GM12878 (cell line): ENCODE data around the gene NUDT3. TPM values are rescaled to one million over a fixed set of nuclear protein-coding genes. Genes with fewer than 3 reads are reported as not detected.
"Not testable (repeated sequence)": the region's sequence is repeated elsewhere in the genome, so short reads cannot be mapped to it uniquely, and the experiment has no call there.

Experiments
- ATAC-seq: fragments of 200-7000 bp; cut with Tn5 transposase; 3 replicates; pipeline ENCODE4 v1.9.1; 2020; ENCODE audit warnings: mild to moderate bottlenecking, moderate library complexity
- BruUV-seq: library from RNA; stranded (reverse); fragments of 400-500 nt; replicated peaks from 2 replicates; lab custom pipeline; 2021; lab: Mats Ljungman, UMichigan
- CTCF ChIA-PET: fragments of 300-600 bp; sonication (Branson Sonifier 250); formaldehyde crosslinking; extraction: SDS; loops from one replicate; lab custom pipeline; 2021; ENCODE audit warnings: inconsistent platforms; lab: Yijun Ruan, JAX
- POLR2A ChIA-PET: fragments of 350-600 bp; formaldehyde crosslinking; extraction: SDS; loops from one replicate; lab custom pipeline; 2021; ENCODE audit warnings: inconsistent platforms; lab: Charles Lee
- RAD21 ChIA-PET: fragments of 300-600 bp; sonication (Branson Sonifier 250); formaldehyde crosslinking; loops from one replicate; lab custom pipeline; 2023; ENCODE audit warnings: antibody characterized with exemption; ENCODE audit not compliant: unreplicated experiment; lab: Charles Lee
- SMC1A ChIA-PET: fragments of 300-600 bp; sonication (Branson Sonifier 250); formaldehyde crosslinking; loops from one replicate; lab custom pipeline; 2023; ENCODE audit not compliant: unreplicated experiment, uncharacterized antibody; lab: Charles Lee
- DNase-seq: peaks from one replicate; pipeline ENCODE4 v3.0.0-alpha.2; 2011; ENCODE audit warnings: low read depth, low spot score
- FAIRE-seq: peaks from 3 replicates; lab custom pipeline; 2011; peaks lifted over from hg19 to GRCh38; lab: Jason Lieb, UNC
- H2AFZ ChIP-seq: 2 replicates; pipeline ENCODE4 v1.6.0; 2011; ENCODE audit warnings: low read depth, low read length, control low read depth; ENCODE audit not compliant: control insufficient read depth
- H3K27ac ChIP-seq: 2 replicates; pipeline ENCODE4 v1.5.1; 2011; ENCODE audit warnings: control low read depth; ENCODE audit not compliant: control insufficient read depth, insufficient read depth
- H3K27me3 ChIP-seq, 2 experiments: replicated peaks in 1 of 2; 2 replicates each; pipeline versions ENCODE4 v1.6.0 to v1.6.1; 2011; ENCODE audit warnings: low read length in 1 of 2; ENCODE audit not compliant: control insufficient read depth in 2 of 2, insufficient read depth in 2 of 2
- H3K36me3 ChIP-seq, 2 experiments: 2 replicates each; pipeline ENCODE4 v1.5.1; 2011; ENCODE audit warnings: low read length in 1 of 2; ENCODE audit not compliant: control insufficient read depth in 2 of 2, insufficient read depth in 2 of 2
- H3K4me1 ChIP-seq: 2 replicates; pipeline ENCODE4 v1.6.1; 2011; ENCODE audit warnings: mild to moderate bottlenecking, low read length, moderate library complexity, mixed read lengths; ENCODE audit not compliant: control insufficient read depth, insufficient read depth
- H3K4me2 ChIP-seq: 2 replicates; pipeline ENCODE4 v1.6.0; 2011; ENCODE audit warnings: control low read depth; ENCODE audit not compliant: control insufficient read depth, insufficient read depth
- H3K4me3 ChIP-seq: fragments of 200-600 bp; sonication (generic); 2 replicates; pipeline ENCODE4 v1.5.1; 2016
- H3K79me2 ChIP-seq: 2 replicates; pipeline ENCODE4 v1.6.0; 2011; ENCODE audit warnings: low read length; ENCODE audit not compliant: control insufficient read depth, insufficient read depth
- H3K9ac ChIP-seq: 2 replicates; pipeline ENCODE4 v1.8.0; 2011; ENCODE audit warnings: low read length, control low read depth, mixed read lengths; ENCODE audit not compliant: control insufficient read depth, insufficient read depth
- H3K9me3 ChIP-seq: replicated peaks from 3 replicates; pipeline ENCODE4 v1.5.1; 2011; ENCODE audit warnings: mild to moderate bottlenecking, low read length; ENCODE audit not compliant: control insufficient read depth, insufficient read depth
- H4K20me1 ChIP-seq: 2 replicates; pipeline ENCODE4 v1.6.0; 2011; ENCODE audit not compliant: control insufficient read depth, insufficient read depth
- BCL11A ChIP-seq: IDR thresholded peaks from 2 replicates; pipeline ENCODE4 v1.6.1; 2011; ENCODE audit warnings: low read depth, low read length
- BMI1 ChIP-seq: fragments of 450-650 bp; IDR thresholded peaks from 2 replicates; pipeline ENCODE4 v1.6.1; 2016; ENCODE audit warnings: mild to moderate bottlenecking, moderate library complexity, borderline replicate concordance
- E2F4 ChIP-seq: IDR thresholded peaks from 2 replicates; pipeline ENCODE4 v1.6.1; 2012; ENCODE audit warnings: low read depth, low read length, improper control_type of control experiment
- EGR1 ChIP-seq, 2 experiments: IDR thresholded peaks; 1 replicate in 1 of 2; 2 replicates in 1 of 2; pipeline ENCODE4 v1.6.1; 2011 to 2012; ENCODE audit warnings: low read depth in 2 of 2, low read length in 2 of 2, borderline replicate concordance in 1 of 2, mild to moderate bottlenecking in 1 of 2, moderate library complexity in 1 of 2
- ESRRA ChIP-seq: IDR thresholded peaks from 2 replicates; pipeline ENCODE4 v1.6.1; 2012; ENCODE audit warnings: mild to moderate bottlenecking, low read length, improper control_type of control experiment
- FOS ChIP-seq: IDR thresholded peaks from 3 replicates; pipeline ENCODE4 v1.6.1; 2011; ENCODE audit warnings: borderline replicate concordance; ENCODE audit not compliant: insufficient read length; ENCODE audit errors: extremely low read depth
- GABPA ChIP-seq: IDR thresholded peaks from 2 replicates; pipeline ENCODE4 v1.6.1; 2014; ENCODE audit warnings: antibody characterized with exemption, low read depth, mild to moderate bottlenecking, inconsistent platforms
- KLF5 ChIP-seq: fragments of 450-650 bp; IDR thresholded peaks from 2 replicates; pipeline ENCODE4 v1.6.1; 2014; ENCODE audit warnings: mild to moderate bottlenecking; ENCODE audit not compliant: partially characterized antibody
- LARP7 ChIP-seq: fragments of 450-650 bp; IDR thresholded peaks from 2 replicates; pipeline ENCODE4 v1.6.1; 2017; ENCODE audit warnings: mild to moderate bottlenecking
- MAX ChIP-seq: IDR thresholded peaks from 2 replicates; pipeline ENCODE4 v1.6.1; 2012; ENCODE audit warnings: low read depth, low read length, improper control_type of control experiment
- PML ChIP-seq: IDR thresholded peaks from 2 replicates; pipeline ENCODE4 v1.6.1; 2012; ENCODE audit warnings: low read length, inconsistent platforms
- WGBS: methylation state at CpG from one replicate; pipeline ENCODE4 v1.1.6; 2016; ENCODE audit warnings: low lambda C conversion rate; ENCODE audit not compliant: insufficient replicate concordance, insufficient coverage; ENCODE audit errors: missing lambda C conversion rate; 5-methylcytosine and 5-hydroxymethylcytosine counted together
- in situ Hi-C: fragments of 300-500 bp; cut with MboI; formaldehyde crosslinking; loops from 9 replicates; pipeline ENCODE4 v1.14.3; 2018; ENCODE audit warnings: mixed read lengths
- intact Hi-C: fragments of 100-400 bp; cut with micrococcal nuclease; formaldehyde crosslinking; loops from one replicate; pipeline ENCODE4 v1.14.2; 2022; ENCODE audit not compliant: unreplicated experiment
- polyA plus RNA-seq, 11 experiments: library from polyadenylated mRNA; depleted of rRNA in 4 of 11; unstranded in 6 of 11; stranded (reverse) in 5 of 11; fragments of >200 nt; fragmentation: Nextera tagmentation in 4 of 11; fragmentation: Illumina TruSeq in 1 of 11; extraction: Ambion mirVana in 4 of 11; extraction: Trizol in 1 of 11; gene quantifications; 1 replicate in 1 of 11; 2 replicates in 10 of 11; pipeline versions ENCODE4 v1.2.1 to v1.2.3, GENCODE V29; 2011 to 2016; ENCODE audit warnings: inconsistent platforms in 2 of 11, missing spikeins in 2 of 11, low read depth in 1 of 11
- total RNA-seq, 4 experiments: library from RNA; depleted of rRNA in 3 of 4; stranded (reverse); fragments of >200 nt in 3 of 4; fragmentation: Illumina TruSeq in 1 of 4; extraction: Trizol in 1 of 4; gene quantifications; 2 replicates each; pipeline versions ENCODE4 v1.2.1 to v1.2.3, GENCODE V29; 2013 to 2021
- TF ChIP-seq, protein P1 (sequence below): fragments of 450-650 bp; IDR thresholded peaks from 2 replicates; pipeline ENCODE4 v1.6.1; 2017; ENCODE audit warnings: low read depth, mild to moderate bottlenecking, moderate library complexity

Gene NUDT3
- total and polyA plus RNA-seq, 10 of the 15 experiments (the other 5 are each of a cell fraction or from before 2014, with no cell fraction given) = 2.4 to 32.3 (median 25.5) TPM

DNA sequence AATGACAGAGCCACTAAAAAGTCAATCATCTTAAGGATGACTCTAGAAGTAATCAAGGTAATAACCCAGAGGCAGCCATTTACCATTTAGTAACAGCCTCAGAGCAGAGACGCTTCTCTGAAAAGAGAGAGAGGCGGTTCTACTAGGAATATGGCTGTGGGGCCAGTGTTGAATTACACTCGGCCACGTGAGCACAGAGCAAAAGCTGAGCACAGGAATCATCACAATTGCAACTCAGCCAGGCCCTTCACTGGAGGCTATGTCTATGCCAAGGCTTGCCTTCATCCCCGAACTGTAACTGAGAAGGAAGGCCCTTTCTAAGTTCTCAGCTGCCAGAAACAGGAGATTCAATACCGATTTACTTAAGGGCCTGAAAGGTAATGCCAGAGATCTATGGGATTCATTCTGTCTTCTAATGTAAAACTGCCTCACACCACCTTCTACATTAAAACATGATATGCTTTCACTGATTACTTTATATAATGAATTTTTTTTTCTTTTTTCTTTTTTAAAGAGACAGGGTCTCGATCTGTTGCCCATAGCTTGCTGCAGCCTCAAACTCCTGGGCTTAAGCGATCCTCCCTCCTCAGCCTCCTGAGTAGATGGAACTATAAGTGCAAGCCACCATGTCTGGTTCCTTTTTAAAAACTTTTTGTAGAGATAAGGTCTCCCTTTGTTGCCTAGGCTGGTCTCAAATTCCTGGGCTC lies 67.6 kb downstream of the NUDT3 start (continued):
- no peak for TF ChIP-seq MAX
- TF ChIP-seq, all 136 proteins: peak for 0

GRCh38 chr6:34324221-34324620 lies 68.2 kb downstream of the NUDT3 start:
- ChIA-PET POLR2A (interaction anchor here (0.6 kb wide), 1 partner anchor 274 kb away, joined by 4 read pairs; no protein-coding TSS in a partner anchor), CTCF (interaction anchor here (0.6 kb wide), 2 partner anchors 18 to 66 kb away, joined by 4 to 5 read pairs; no protein-coding TSS in a partner anchor), RAD21 (interaction anchor here (0.5 to 0.8 kb wide), 2 partner anchors 9 to 16 kb away, joined by 3 read pairs; no protein-coding TSS in a partner anchor), SMC1A (interaction anchor here (1.5 kb wide), 2 partner anchors 10 to 14 kb away, joined by 3 to 6 read pairs; no protein-coding TSS in a partner anchor)
- H3K9me3 ChIP-seq, H3K79me2 ChIP-seq, ATAC-seq, BruUV-seq, H3K4me1 ChIP-seq, H3K36me3 ChIP-seq, H3K4me3 ChIP-seq, H2AFZ ChIP-seq, in situ Hi-C loops, H3K27ac ChIP-seq, intact Hi-C loops, H3K9ac ChIP-seq, H3K4me2 ChIP-seq, H4K20me1 ChIP-seq, DNase-seq, FAIRE-seq, H3K27me3 ChIP-seq: not testable (repeated sequence)
- WGBS = 97% methylated on average over 2 of the region's 2 CpGs

- Histone ChIP-seq H3K9ac (no peak overlapping the region), H4K20me1 (no peaks in the 10 kb centered on the region), H3K27ac (no peak overlapping the region), H3K79me2 (peaks cover 7% of the 10 kb centered on the region), H3K9me3 (no peaks in the 10 kb centered on the region; the same call in 2 of the 3 replicates), H2AFZ (no peak overlapping the region), H3K36me3 (no peaks in the 10 kb centered on the region), H3K4me1 (peaks cover 7% of the 10 kb centered on the region), H3K4me2 (no peak overlapping the region), H3K4me3 (no peak overlapping the region), H3K27me3 (no peaks in the 10 kb centered on the region)
- in situ Hi-C loops = no loop called here
- ChIA-PET CTCF (no interaction called here), RAD21 (interaction anchor here (0.8 kb wide), 1 partner anchor 10 kb away, joined by 3 read pairs; no protein-coding TSS in a partner anchor), POLR2A (no interaction called here), SMC1A (interaction anchor here (1.1 kb wide), 1 partner anchor 10 kb away, joined by 4 read pairs; no protein-coding TSS in a partner anchor)
- FAIRE-seq = no peak
- no peak for DNase-seq
- intact Hi-C loops = no loop called here
- WGBS = 98% methylated on average over 6 of the region's 6 CpGs
- no peak for ATAC-seq
- no TSS peak for BruUV-seq
- TF ChIP-seq PML (no peak), E2F4 (no peak), BMI1 (no peak), BCL11A (no peak), LARP7 (no peak), FOS (no peak), GABPA (no peak), EGR1 (IDR thresholded peaks at IDR 0.05; ENCODE audit: borderline replicate concordance in 1 of 2, low read depth in 2 of 2, low read length in 2 of 2) (no peak), ESRRA (no peak), KLF5 (no peak)
- TF ChIP-seq, protein P1, sequence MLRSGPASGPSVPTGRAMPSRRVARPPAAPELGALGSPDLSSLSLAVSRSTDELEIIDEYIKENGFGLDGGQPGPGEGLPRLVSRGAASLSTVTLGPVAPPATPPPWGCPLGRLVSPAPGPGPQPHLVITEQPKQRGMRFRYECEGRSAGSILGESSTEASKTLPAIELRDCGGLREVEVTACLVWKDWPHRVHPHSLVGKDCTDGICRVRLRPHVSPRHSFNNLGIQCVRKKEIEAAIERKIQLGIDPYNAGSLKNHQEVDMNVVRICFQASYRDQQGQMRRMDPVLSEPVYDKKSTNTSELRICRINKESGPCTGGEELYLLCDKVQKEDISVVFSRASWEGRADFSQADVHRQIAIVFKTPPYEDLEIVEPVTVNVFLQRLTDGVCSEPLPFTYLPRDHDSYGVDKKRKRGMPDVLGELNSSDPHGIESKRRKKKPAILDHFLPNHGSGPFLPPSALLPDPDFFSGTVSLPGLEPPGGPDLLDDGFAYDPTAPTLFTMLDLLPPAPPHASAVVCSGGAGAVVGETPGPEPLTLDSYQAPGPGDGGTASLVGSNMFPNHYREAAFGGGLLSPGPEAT = no peak
Observed at GRCh38 chr6:34323300-34323699, 69.2 kb downstream of the NUDT3 start.
